ENCODE results near the gene KCNB1.

KCNB1 gene

GRCh38 chr20:49335476-49335875, 147.0 kb downstream of the KCNB1 start:
- Histone ChIP-seq H3K9ac (ENCODE audit: low read depth, low read length, poor library complexity, severe bottlenecking) (no peak overlapping the region), H4K20me1 (ENCODE audit: insufficient read depth, low read length, poor library complexity, severe bottlenecking) (no peaks in the 10 kb centered on the region), H3K9me3 (ENCODE audit: insufficient read depth, low read depth, low read length) (no peaks in the 10 kb centered on the region), H3F3A (ENCODE audit: low read depth) (no peaks in the 10 kb centered on the region), H3K36me3 (ENCODE audit: insufficient read depth, low read length) (no peaks in the 10 kb centered on the region), H3K4me1 (ENCODE audit: insufficient read depth, low read length, poor library complexity, severe bottlenecking) (no peaks in the 10 kb centered on the region), H3K27me3 (ENCODE audit: insufficient read depth, low read length, poor library complexity, severe bottlenecking) (no peaks in the 10 kb centered on the region), H3K4me2 (ENCODE audit: low read depth, low read length, poor library complexity, severe bottlenecking) (no peak overlapping the region), H3K79me2 (ENCODE audit: insufficient read depth, low read length) (no peaks in the 10 kb centered on the region), H3K9me2 (replicated peaks; ENCODE audit: low read depth, low read length) (no peaks in the 10 kb centered on the region), H2AFZ (ENCODE audit: low read length) (no peak overlapping the region), H3K4me3 (ENCODE audit: low read length, poor library complexity, severe bottlenecking) (no peak overlapping the region)
- TF ChIP-seq CTCF (conservative IDR thresholded peaks at IDR 0.05; ENCODE audit: low read length) (no peak), EZH2phosphoT487 (IDR thresholded peaks at IDR 0.05; ENCODE audit: borderline replicate concordance) (no peak)

GRCh38 chr20:49330701-49331615, 151.5 kb downstream of the KCNB1 start:
- no peaks in the 10 kb centered on the region for H3K79me2 ChIP-seq (ENCODE audit: insufficient read depth, low read length)
- H4K20me1 ChIP-seq (ENCODE audit: insufficient read depth, low read length, poor library complexity, severe bottlenecking) = no peaks in the 10 kb centered on the region
- no peaks in the 10 kb centered on the region for H3K9me3 ChIP-seq (ENCODE audit: insufficient read depth, low read depth, low read length)
- no peak overlapping the region for H3K4me3 ChIP-seq (ENCODE audit: low read length, poor library complexity, severe bottlenecking)
- TF ChIP-seq CTCF (conservative IDR thresholded peaks at IDR 0.05; ENCODE audit: low read length) = no peak
- no peak for TF ChIP-seq EZH2phosphoT487 (IDR thresholded peaks at IDR 0.05; ENCODE audit: borderline replicate concordance)
- H3K4me1 ChIP-seq (ENCODE audit: insufficient read depth, low read length, poor library complexity, severe bottlenecking) = no peaks in the 10 kb centered on the region
- no peak overlapping the region for H2AFZ ChIP-seq (ENCODE audit: low read length)
- no peaks in the 10 kb centered on the region for H3K27me3 ChIP-seq (ENCODE audit: insufficient read depth, low read length, poor library complexity, severe bottlenecking)
- H3K9ac ChIP-seq (ENCODE audit: low read depth, low read length, poor library complexity, severe bottlenecking) = no peak overlapping the region
- H3K4me2 ChIP-seq (ENCODE audit: low read depth, low read length, poor library complexity, severe bottlenecking) = no peak overlapping the region
- no peaks in the 10 kb centered on the region for H3K36me3 ChIP-seq (ENCODE audit: insufficient read depth, low read length)
- no peaks in the 10 kb centered on the region for H3F3A ChIP-seq (ENCODE audit: low read depth)
- no peaks in the 10 kb centered on the region for H3K9me2 ChIP-seq (replicated peaks; ENCODE audit: low read depth, low read length)

- peaks cover 7% of the 10 kb centered on the region for H3K4me1 ChIP-seq (ENCODE audit: insufficient read depth, low read length, poor library complexity, severe bottlenecking)
- H3K4me2 ChIP-seq (ENCODE audit: low read depth, low read length, poor library complexity, severe bottlenecking) = no peak overlapping the region
- H2AFZ ChIP-seq (ENCODE audit: low read length) = no peak overlapping the region
- H4K20me1 ChIP-seq (ENCODE audit: insufficient read depth, low read length, poor library complexity, severe bottlenecking) = no peaks in the 10 kb centered on the region
- TF ChIP-seq CTCF (conservative IDR thresholded peaks at IDR 0.05; ENCODE audit: low read length) (no peak), EZH2phosphoT487 (IDR thresholded peaks at IDR 0.05; ENCODE audit: borderline replicate concordance) (no peak)
- H3K27me3 ChIP-seq (ENCODE audit: insufficient read depth, low read length, poor library complexity, severe bottlenecking) = no peaks in the 10 kb centered on the region
- no peak overlapping the region for H3K4me3 ChIP-seq (ENCODE audit: low read length, poor library complexity, severe bottlenecking)
- no peaks in the 10 kb centered on the region for H3K36me3 ChIP-seq (ENCODE audit: insufficient read depth, low read length)
- no peaks in the 10 kb centered on the region for H3F3A ChIP-seq (ENCODE audit: low read depth)
- H3K9ac ChIP-seq (ENCODE audit: low read depth, low read length, poor library complexity, severe bottlenecking) = no peak overlapping the region
- H3K9me2 ChIP-seq (replicated peaks; ENCODE audit: low read depth, low read length) = no peaks in the 10 kb centered on the region
- no peaks in the 10 kb centered on the region for H3K79me2 ChIP-seq (ENCODE audit: insufficient read depth, low read length)
- no peaks in the 10 kb centered on the region for H3K9me3 ChIP-seq (ENCODE audit: insufficient read depth, low read depth, low read length)
Observed at GRCh38 chr20:49328790-49329189, 153.7 kb downstream of the KCNB1 start.

Data from Loucy (cell line).